Hepatocyte (in vitro differentiated cells): ENCODE measurements around the gene FBXW2.

Experiments
- CTCF ChIP-seq: fragments of 200-600 bp; sonication (generic); IDR thresholded peaks from 2 replicates; pipeline ENCODE4 v1.5.1; 2016; ENCODE audit warnings: antibody characterized with exemption, mild to moderate bottlenecking; ENCODE audit not compliant: poor library complexity
- EZH2phosphoT487 ChIP-seq: fragments of 200-600 bp; sonication (generic); IDR thresholded peaks from one replicate; pipeline ENCODE4 v1.6.1; 2018; ENCODE audit warnings: antibody characterized with exemption, mild to moderate bottlenecking, low read depth, moderate library complexity; ENCODE audit not compliant: unreplicated experiment, severe bottlenecking

GRCh38 chr9:120711354-120711753 is 81.9 kb downstream of the FBXW2 start:
- TF ChIP-seq CTCF (no peak), EZH2phosphoT487 (no peak)
